GM12891 (cell line): ENCODE results near the gene KRTAP1-4.

Experiments
- POLR2A ChIP-seq: IDR thresholded peaks from 2 replicates; pipeline ENCODE4 v1.6.1; 2011; ENCODE audit warnings: low read depth, low read length, control low read depth
- TAF1 ChIP-seq: IDR thresholded peaks from 2 replicates; pipeline ENCODE4 v1.6.1; 2011; ENCODE audit warnings: low read depth, low read length, control low read depth

DNA sequence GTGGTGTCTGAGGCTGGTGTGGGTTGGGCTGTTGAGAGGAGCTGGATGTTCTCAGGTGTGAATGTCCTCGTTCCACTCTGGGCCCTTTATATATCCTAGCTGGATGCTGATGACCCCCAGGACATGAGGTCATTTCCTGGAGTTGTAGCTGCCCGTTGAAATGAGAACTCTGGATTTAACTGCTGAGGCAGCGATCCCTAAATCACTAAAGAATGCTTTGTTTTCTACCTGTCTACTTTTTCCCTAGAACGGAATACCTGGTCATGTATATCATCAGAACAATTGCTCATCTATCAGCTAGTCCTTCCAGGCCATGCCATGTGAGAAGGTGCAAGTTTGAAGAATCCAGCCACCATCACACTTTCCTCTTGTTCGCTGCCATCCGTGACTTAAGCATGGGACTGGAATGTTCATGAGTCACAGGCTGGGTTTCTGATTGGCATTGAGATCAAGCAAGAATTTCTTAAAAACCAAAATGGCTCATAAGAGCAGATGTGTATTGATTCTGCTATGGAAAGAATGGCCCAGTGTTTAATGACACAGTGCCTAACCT is 30.1 kb upstream of the KRTAP1-4 start, which contains the start of gene KRTAP2-3:
- TF ChIP-seq POLR2A (no peak), TAF1 (no peak)
